HEK293T (cell line): Measurements from ENCODE around the gene UBALD2.
A peak's percentile ranks its signal among the peaks of the same experiment; 100 is the strongest.
"Not testable (repeated sequence)": the region's sequence is repeated elsewhere in the genome, so short reads cannot be mapped to it uniquely, and the experiment has no call there.

Experiments used
- CTCF ChIA-PET: fragments of 350-600 bp; formaldehyde crosslinking; extraction: SDS; loops from one replicate; lab custom pipeline; 2021; ENCODE audit warnings: antibody characterized with exemption, inconsistent platforms; lab: Yijun Ruan, JAX
- POLR2A ChIA-PET: fragments of 350-600 bp; formaldehyde crosslinking; extraction: SDS; loops from one replicate; lab custom pipeline; 2020; ENCODE audit warnings: antibody characterized with exemption, inconsistent platforms; lab: Yijun Ruan, JAX
- DNase-seq: peaks from one replicate; pipeline ENCODE4 v3.0.0; 2012; ENCODE audit warnings: mixed read lengths; ENCODE audit errors: extremely low spot score
- ARNT ChIP-seq: fragments of 450-650 bp; IDR thresholded peaks from 2 replicates; pipeline ENCODE4 v1.6.1; 2017; ENCODE audit warnings: mild to moderate bottlenecking
- BHLHE40 ChIP-seq: fragments of 450-650 bp; IDR thresholded peaks from 2 replicates; pipeline ENCODE4 v1.6.1; 2016; ENCODE audit warnings: mild to moderate bottlenecking, moderate library complexity, borderline replicate concordance
- CTBP1 ChIP-seq: fragments of 450-650 bp; IDR thresholded peaks from 2 replicates; pipeline ENCODE4 v1.6.1; 2016; ENCODE audit warnings: borderline replicate concordance
- ELF4 ChIP-seq: fragments of 450-650 bp; IDR thresholded peaks from 2 replicates; pipeline ENCODE4 v1.6.1; 2017; ENCODE audit warnings: antibody characterized with exemption
- FOXA1 ChIP-seq: fragments of 450-650 bp; IDR thresholded peaks from 2 replicates; pipeline ENCODE4 v1.6.1; 2016; ENCODE audit warnings: mild to moderate bottlenecking
- FOXK2 ChIP-seq: fragments of 450-650 bp; IDR thresholded peaks from 2 replicates; pipeline ENCODE4 v1.6.1; 2016; ENCODE audit warnings: mild to moderate bottlenecking
- FOXM1 ChIP-seq: fragments of 450-650 bp; IDR thresholded peaks from 2 replicates; pipeline ENCODE4 v1.6.1; 2017; ENCODE audit warnings: mild to moderate bottlenecking, borderline replicate concordance
- HDGF ChIP-seq: fragments of 450-650 bp; IDR thresholded peaks from 2 replicates; pipeline ENCODE4 v1.6.1; 2017; ENCODE audit warnings: antibody characterized with exemption, borderline replicate concordance
- L3MBTL2 ChIP-seq: fragments of 450-650 bp; conservative IDR thresholded peaks from 2 replicates; pipeline ENCODE4 v1.6.1; 2016; ENCODE audit warnings: mild to moderate bottlenecking
- LEF1 ChIP-seq: fragments of 450-650 bp; IDR thresholded peaks from 2 replicates; pipeline ENCODE4 v1.6.1; 2017; ENCODE audit warnings: mild to moderate bottlenecking, borderline replicate concordance
- NFRKB ChIP-seq: fragments of 450-650 bp; IDR thresholded peaks from 2 replicates; pipeline ENCODE4 v1.6.1; 2016; ENCODE audit warnings: mild to moderate bottlenecking, moderate library complexity
- SP1 ChIP-seq: fragments of 450-650 bp; IDR thresholded peaks from 2 replicates; pipeline ENCODE4 v1.6.1; 2017
- SUZ12 ChIP-seq: fragments of 450-650 bp; IDR thresholded peaks from 2 replicates; pipeline ENCODE4 v1.6.1; 2016; ENCODE audit warnings: mild to moderate bottlenecking
- TARDBP ChIP-seq: fragments of 450-650 bp; IDR thresholded peaks from 2 replicates; pipeline ENCODE4 v1.6.1; 2016
- ZNF384 ChIP-seq: fragments of 450-650 bp; IDR thresholded peaks from 2 replicates; pipeline ENCODE4 v1.6.1; 2016
- TF ChIP-seq, protein P1 (sequence below): fragments of 450-650 bp; IDR thresholded peaks from 2 replicates; pipeline ENCODE4 v1.6.1; 2016

The UBALD2 gene

DNA sequence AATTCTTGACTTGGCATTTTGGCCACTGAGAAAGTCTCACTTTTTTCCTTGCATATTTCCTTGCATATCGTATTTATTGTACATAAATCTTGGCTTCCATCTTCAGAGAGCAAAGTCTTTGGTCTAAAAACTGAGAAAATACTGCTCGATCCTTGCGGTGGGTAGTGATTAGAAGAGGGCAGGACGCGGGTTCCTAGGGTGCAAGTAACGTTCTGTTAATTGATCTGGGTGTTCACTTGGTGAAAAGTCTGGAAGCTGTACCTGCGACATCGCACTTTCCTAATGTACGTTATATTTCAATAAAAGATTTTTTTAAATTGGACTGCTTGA is 758 bp upstream of the UBALD2 start:
- no peak for DNase-seq
- CTCF ChIA-PET, result interaction anchor here (0.6 to 1.5 kb wide), 4 partner anchors 15 to 967 kb away, joined by 3 to 8 read pairs (median 3); no protein-coding TSS in a partner anchor

DNA sequence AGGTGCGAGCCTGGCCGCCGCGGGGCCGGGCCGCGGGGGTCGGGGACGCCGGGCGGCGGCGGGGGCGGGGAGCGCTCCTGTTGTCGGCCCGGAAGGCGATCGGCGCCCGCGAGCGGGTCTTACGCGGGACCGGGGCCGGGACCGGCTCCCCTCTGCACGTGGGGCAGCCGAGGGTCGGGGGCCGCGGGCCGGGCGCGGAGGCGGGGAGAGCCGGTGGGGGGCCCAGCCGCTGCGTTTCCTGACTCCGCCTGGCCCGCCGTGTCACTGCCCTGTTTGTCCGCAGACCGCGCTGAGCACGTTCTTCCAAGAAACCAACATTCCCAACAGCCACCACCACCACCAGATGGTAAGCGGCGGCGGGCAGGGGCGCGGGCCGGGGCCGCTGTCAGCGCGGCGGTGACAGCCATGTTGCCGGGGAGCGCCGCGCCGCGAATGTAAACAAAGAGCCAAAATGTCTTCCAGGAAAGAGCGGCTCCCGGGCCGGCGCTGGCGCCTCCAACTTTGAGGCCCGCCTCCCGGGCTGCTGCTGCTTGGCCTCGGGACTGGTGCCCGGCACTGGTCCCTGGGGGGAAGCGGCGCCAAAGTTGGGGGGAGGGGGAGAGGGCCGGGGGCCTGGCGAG is 586 bp downstream of the UBALD2 start:
- peak; percentile 63 for DNase-seq
- TF ChIP-seq FOXK2 (peak; percentile 94), LEF1 (no peak)
- POLR2A ChIA-PET, result interaction anchor here (0.9 to 3.0 kb wide), 6 partner anchors 9 to 23 kb away, joined by 3 to 24 read pairs (median 12); partner anchors contain the start of gene RNF157
- CTCF ChIA-PET, result no interaction called here

More for the DNA sequence above, 758 bp upstream of the UBALD2 start:
- TF ChIP-seq SP1 (no peak), ARNT (no peak), SUZ12 (no peak), TARDBP (no peak)
- POLR2A ChIA-PET, result interaction anchor here (0.6 to 3.0 kb wide), 12 partner anchors 8 to 320 kb away, joined by 3 to 24 read pairs (median 4); partner anchors contain the start of gene RNF157

DNA sequence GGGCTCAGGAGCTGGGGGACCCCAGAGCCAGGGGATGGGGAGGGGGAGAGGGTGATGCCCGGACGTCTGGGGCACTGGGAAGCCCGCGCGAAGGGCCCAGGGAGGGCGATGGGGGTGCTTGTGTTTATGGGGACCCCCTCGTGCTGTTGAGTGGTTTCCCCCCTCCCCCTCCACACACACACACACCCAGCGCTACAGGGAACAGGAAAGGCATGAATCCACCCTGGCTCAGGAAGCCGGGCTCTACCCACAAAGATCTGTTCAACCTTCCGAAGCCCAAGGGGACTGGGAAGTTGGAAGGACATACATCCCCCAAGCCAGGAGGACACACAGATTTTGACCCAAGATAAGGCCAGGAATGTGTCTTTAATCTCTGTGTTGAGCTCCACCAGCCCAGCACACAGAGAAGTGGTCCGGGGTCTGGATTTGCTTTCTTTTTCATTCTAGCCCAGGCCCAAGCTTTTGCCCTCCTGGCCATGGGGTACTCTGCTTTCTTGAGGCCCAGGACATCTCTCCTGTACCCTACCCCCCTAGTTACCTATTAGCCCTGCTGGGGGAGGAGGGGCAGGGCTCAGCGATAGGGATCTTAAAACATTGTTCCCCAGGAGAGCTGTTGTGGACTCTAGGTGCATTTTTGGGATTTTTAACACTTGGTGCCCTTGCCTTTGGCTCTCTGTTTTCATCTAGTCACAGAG is 1.2 kb downstream of the UBALD2 start:
- ChIA-PET CTCF (interaction anchor here (4.1 kb wide), 1 partner anchor 13 kb away, joined by 29 read pairs; no protein-coding TSS in a partner anchor), POLR2A (interaction anchor here (0.7 to 2.4 kb wide), 4 partner anchors 13 to 73 kb away, joined by 3 to 14 read pairs (median 6); no protein-coding TSS in a partner anchor)
- DNase-seq, result no peak

DNA sequence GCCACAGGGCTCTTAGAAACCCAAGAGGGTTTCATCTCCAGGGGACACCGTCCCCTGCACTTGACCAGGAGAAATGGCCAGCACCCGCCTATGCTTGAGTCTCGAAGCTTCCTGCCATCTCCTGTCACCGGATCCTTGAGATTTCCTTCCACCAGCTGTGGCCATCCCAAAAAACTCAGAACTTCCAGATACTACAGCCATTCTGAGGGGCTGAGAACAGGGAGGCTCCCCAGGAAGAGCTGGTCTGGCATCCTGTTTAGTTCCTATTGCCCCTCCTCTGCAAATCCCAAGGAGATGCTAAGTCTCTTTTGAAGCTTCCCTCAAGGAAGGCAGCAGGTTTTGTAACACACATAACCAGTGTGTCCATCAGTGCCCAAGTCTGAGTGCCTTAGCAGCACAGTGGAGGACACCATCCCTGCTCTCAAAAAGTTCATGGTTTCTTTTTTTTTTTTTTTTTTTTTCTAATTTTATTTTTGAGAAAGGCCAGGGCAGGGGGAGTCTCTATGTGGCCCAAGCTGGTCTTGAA is 2.0 kb downstream of the UBALD2 start:
- ChIA-PET CTCF (interaction anchor here (0.6 to 4.1 kb wide), 2 partner anchors 12 to 480 kb away, joined by 4 to 29 read pairs; no protein-coding TSS in a partner anchor), POLR2A (interaction anchor here (0.7 to 2.4 kb wide), 4 partner anchors 13 to 74 kb away, joined by 3 to 14 read pairs (median 6); no protein-coding TSS in a partner anchor)
- DNase-seq, result no peak
- no peak for TF ChIP-seq FOXA1
- no peak for TF ChIP-seq FOXM1
- no peak for TF ChIP-seq SP1
- no peak for TF ChIP-seq BHLHE40
- no peak for TF ChIP-seq SUZ12
- no peak for TF ChIP-seq HDGF
- TF ChIP-seq TARDBP, result no peak
- no peak for TF ChIP-seq CTBP1
- TF ChIP-seq LEF1, result no peak
- no peak for TF ChIP-seq ARNT
- no peak for TF ChIP-seq ZNF384

More for the DNA sequence above, 1.2 kb downstream of the UBALD2 start:
- no peak for TF ChIP-seq SUZ12
- no peak for TF ChIP-seq ARNT
- no peak for TF ChIP-seq LEF1
- TF ChIP-seq SP1, result no peak
- no peak for TF ChIP-seq ZNF384
- no peak for TF ChIP-seq ELF4
- no peak for TF ChIP-seq NFRKB
- no peak for TF ChIP-seq CTBP1
- no peak for TF ChIP-seq BHLHE40
- TF ChIP-seq TARDBP, result no peak
- TF ChIP-seq, protein P1, sequence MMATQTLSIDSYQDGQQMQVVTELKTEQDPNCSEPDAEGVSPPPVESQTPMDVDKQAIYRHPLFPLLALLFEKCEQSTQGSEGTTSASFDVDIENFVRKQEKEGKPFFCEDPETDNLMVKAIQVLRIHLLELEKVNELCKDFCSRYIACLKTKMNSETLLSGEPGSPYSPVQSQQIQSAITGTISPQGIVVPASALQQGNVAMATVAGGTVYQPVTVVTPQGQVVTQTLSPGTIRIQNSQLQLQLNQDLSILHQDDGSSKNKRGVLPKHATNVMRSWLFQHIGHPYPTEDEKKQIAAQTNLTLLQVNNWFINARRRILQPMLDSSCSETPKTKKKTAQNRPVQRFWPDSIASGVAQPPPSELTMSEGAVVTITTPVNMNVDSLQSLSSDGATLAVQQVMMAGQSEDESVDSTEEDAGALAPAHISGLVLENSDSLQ, result no peak
- TF ChIP-seq FOXA1, result no peak
- TF ChIP-seq FOXK2, result no peak

DNA sequence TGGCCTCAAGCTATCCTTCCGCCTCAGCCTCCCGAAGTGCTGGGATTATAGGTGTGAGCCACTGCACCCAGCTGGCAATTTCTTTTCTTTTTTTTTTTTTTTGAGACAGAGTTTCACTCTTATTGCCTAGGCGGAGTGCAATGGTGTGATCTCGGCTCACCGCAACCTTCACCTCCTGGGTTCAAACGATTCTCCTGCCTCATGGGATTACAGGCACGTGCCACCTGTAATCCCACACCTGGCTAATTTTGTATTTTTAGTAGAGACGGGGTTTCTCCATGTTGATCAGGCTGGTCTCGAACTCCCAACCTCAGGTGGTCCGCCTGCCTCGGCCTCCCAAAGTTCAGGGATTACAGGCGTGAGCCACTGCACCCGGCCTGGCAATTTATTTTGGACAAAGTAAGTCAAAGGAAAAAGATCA is 2.4 kb downstream of the UBALD2 start:
- DNase-seq, result not testable (repeated sequence)
- CTCF ChIA-PET, result interaction anchor here (0.6 to 4.1 kb wide), 2 partner anchors 12 to 480 kb away, joined by 4 to 29 read pairs; no protein-coding TSS in a partner anchor
- POLR2A ChIA-PET, result interaction anchor here (1.9 to 2.4 kb wide), 2 partner anchors 12 to 21 kb away, joined by 7 to 14 read pairs; no protein-coding TSS in a partner anchor

DNA sequence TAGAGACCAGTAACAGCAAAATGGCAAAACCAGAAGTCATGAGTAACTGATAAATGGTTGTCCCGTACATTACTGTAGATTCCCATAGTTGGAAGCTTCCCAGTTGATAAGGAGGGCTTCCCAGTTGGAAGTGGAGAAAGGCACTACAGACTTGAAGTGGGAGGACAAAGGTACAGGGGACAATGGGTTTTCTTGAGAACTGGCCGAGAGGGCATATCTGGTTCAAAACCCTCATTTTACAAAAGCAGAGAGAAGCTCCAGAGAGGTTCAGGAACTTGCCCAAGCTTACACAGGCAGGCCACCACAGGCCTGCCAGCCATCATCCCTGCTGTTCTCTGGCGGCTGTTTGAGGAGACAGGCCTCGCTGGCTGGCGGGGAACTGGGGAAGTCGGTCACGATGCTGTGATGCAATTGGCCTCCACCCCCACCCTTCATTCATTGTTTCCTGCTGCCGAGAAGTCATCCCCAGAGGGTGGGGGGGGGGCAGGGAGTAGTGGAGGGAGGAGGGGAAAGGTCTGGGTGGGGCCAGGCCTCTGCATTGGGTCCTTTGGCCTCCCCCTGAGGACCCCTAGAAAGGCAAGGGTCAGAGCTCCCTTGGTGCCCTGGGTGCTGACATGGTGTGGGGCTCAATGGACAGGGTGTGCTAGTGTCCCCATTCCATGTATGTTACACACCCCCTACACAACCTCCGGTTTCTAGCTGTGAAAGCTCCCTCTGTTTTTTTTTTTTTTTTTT is 3.0 kb downstream of the UBALD2 start:
- DNase-seq, result no peak
- ChIA-PET POLR2A (interaction anchor here (0.6 to 2.4 kb wide), 5 partner anchors 12 to 25 kb away, joined by 3 to 14 read pairs (median 3); no protein-coding TSS in a partner anchor), CTCF (interaction anchor here (0.6 to 4.1 kb wide), 2 partner anchors 11 to 76 kb away, joined by 3 to 29 read pairs; no protein-coding TSS in a partner anchor)
- TF ChIP-seq LEF1 (no peak), L3MBTL2 (no peak), FOXA1 (no peak), NFRKB (no peak), HDGF (no peak), CTBP1 (no peak), ARNT (no peak), BHLHE40 (no peak), SUZ12 (no peak)
